H9 (cell line): Measurements from ENCODE around the gene ZNF429. TPM values are rescaled to one million over a fixed set of nuclear protein-coding genes. Genes with fewer than 3 reads are reported as not detected.
A peak's percentile ranks its signal among the peaks of the same experiment; 100 is the strongest.

ENCODE experiments used
- DNase-seq: peaks from one replicate; pipeline ENCODE4 v3.0.0-alpha.2; 2017
- H2AFZ ChIP-seq: one replicate; pipeline ENCODE4 v1.6.1; 2013; ENCODE audit warnings: mild to moderate bottlenecking, low read length, control low read depth, moderate library complexity
- H2AK5ac ChIP-seq: 2 replicates; pipeline ENCODE4 v1.6.1; 2013; ENCODE audit warnings: low read length, control low read depth, mixed read lengths; ENCODE audit not compliant: insufficient read length
- H2BK120ac ChIP-seq: one replicate; pipeline ENCODE4 v1.6.1; 2013; ENCODE audit warnings: low read depth, mild to moderate bottlenecking, low read length, control low read depth, inconsistent platforms; ENCODE audit not compliant: poor library complexity, severe bottlenecking
- H2BK12ac ChIP-seq: 2 replicates; pipeline ENCODE4 v1.6.1; 2013; ENCODE audit warnings: low read length, control low read depth, mixed read lengths, low read depth; ENCODE audit not compliant: insufficient read length
- H2BK15ac ChIP-seq: 2 replicates; pipeline ENCODE4 v1.6.1; 2013; ENCODE audit warnings: low read depth, low read length, control low read depth
- H2BK20ac ChIP-seq: one replicate; pipeline ENCODE4 v1.6.1; 2013; ENCODE audit warnings: low read depth, mild to moderate bottlenecking, low read length, control low read depth, inconsistent platforms; ENCODE audit not compliant: poor library complexity, severe bottlenecking
- H2BK5ac ChIP-seq: 2 replicates; pipeline ENCODE4 v1.6.1; 2013; ENCODE audit warnings: low read length, control low read depth, mixed read lengths; ENCODE audit not compliant: insufficient read length
- H3K14ac ChIP-seq: 2 replicates; pipeline ENCODE4 v1.6.1; 2013; ENCODE audit warnings: low read length, control low read depth; ENCODE audit not compliant: insufficient read depth
- H3K18ac ChIP-seq: 2 replicates; pipeline ENCODE4 v1.6.1; 2013; ENCODE audit warnings: low read depth, mild to moderate bottlenecking, mixed read lengths, low read length, control low read depth; ENCODE audit not compliant: insufficient read length
- H3K23ac ChIP-seq: 2 replicates; pipeline ENCODE4 v1.6.1; 2013; ENCODE audit warnings: low read length, control low read depth, mixed read lengths, low read depth; ENCODE audit not compliant: insufficient read length
- H3K23me2 ChIP-seq: 2 replicates; pipeline ENCODE4 v1.6.1; 2013; ENCODE audit warnings: low read depth, mild to moderate bottlenecking, mixed read lengths, low read length, control low read depth; ENCODE audit not compliant: insufficient read length, poor library complexity, severe bottlenecking
- H3K27ac ChIP-seq: 2 replicates; pipeline ENCODE4 v1.5.1; 2013; ENCODE audit warnings: low read length, control low read depth, mixed read lengths, low read depth; ENCODE audit not compliant: insufficient read length
- H3K27me3 ChIP-seq: 2 replicates; pipeline ENCODE4 v1.6.1; 2013; ENCODE audit warnings: low read length, control low read depth, inconsistent platforms; ENCODE audit not compliant: insufficient read depth
- H3K4ac ChIP-seq: 2 replicates; pipeline ENCODE4 v1.6.1; 2013; ENCODE audit warnings: low read depth, mild to moderate bottlenecking, control low read depth, inconsistent platforms, low read length, moderate library complexity
- H3K4me1 ChIP-seq: 2 replicates; pipeline ENCODE4 v1.6.1; 2013; ENCODE audit warnings: low read length, control low read depth, inconsistent platforms; ENCODE audit not compliant: insufficient read depth
- H3K4me2 ChIP-seq: 2 replicates; pipeline ENCODE4 v1.6.1; 2013; ENCODE audit warnings: low read length, control low read depth, mixed read lengths; ENCODE audit not compliant: insufficient read length, insufficient read depth
- H3K56ac ChIP-seq: 2 replicates; pipeline ENCODE4 v1.6.1; 2013; ENCODE audit warnings: low read depth, mild to moderate bottlenecking, mixed read lengths, low read length, control low read depth; ENCODE audit not compliant: insufficient read length
- H3K79me1 ChIP-seq: 2 replicates; pipeline ENCODE4 v1.6.1; 2013; ENCODE audit warnings: low read depth, mild to moderate bottlenecking, moderate library complexity, low read length, control low read depth, inconsistent platforms; ENCODE audit not compliant: insufficient read depth, poor library complexity, severe bottlenecking
- H3K79me2 ChIP-seq: 2 replicates; pipeline ENCODE4 v1.6.1; 2013; ENCODE audit warnings: low read length, control low read depth, inconsistent platforms; ENCODE audit not compliant: insufficient read depth
- H3K9ac ChIP-seq: 2 replicates; pipeline ENCODE4 v1.6.1; 2013; ENCODE audit warnings: low read length, control low read depth, mixed read lengths; ENCODE audit not compliant: insufficient read length; ENCODE audit errors: extremely low read depth
- H3K9me3 ChIP-seq: one replicate; pipeline ENCODE4 v1.6.1; 2013; ENCODE audit warnings: low read depth, low read length, inconsistent platforms; ENCODE audit not compliant: control insufficient read depth
- H3T11ph ChIP-seq: one replicate; pipeline ENCODE4 v1.6.1; 2013; ENCODE audit warnings: mild to moderate bottlenecking, low read length, control low read depth, inconsistent platforms
- H4K20me1 ChIP-seq: one replicate; pipeline ENCODE4 v1.6.1; 2013; ENCODE audit not compliant: control insufficient read depth, insufficient read length, insufficient read depth
- H4K5ac ChIP-seq: 2 replicates; pipeline ENCODE4 v1.6.1; 2013; ENCODE audit warnings: low read depth, mild to moderate bottlenecking, mixed read lengths, low read length, control low read depth; ENCODE audit not compliant: insufficient read length
- H4K8ac ChIP-seq: replicated peaks from 2 replicates; pipeline ENCODE4 v1.6.1; 2013; ENCODE audit warnings: low read length, control low read depth, mixed read lengths, low read depth; ENCODE audit not compliant: insufficient read length
- H4K91ac ChIP-seq: 2 replicates; pipeline ENCODE4 v1.6.1; 2013; ENCODE audit warnings: low read depth, mild to moderate bottlenecking, moderate library complexity, mixed read lengths, low read length, control low read depth; ENCODE audit not compliant: insufficient read length
- H3K27ac Mint-ChIP-seq, 3 experiments: 2 replicates in 2 of 3; 3 replicates in 1 of 3; pipeline ENCODE4 v1.8.0; 2020 to 2021; ENCODE audit warnings: mixed read lengths in 3 of 3, mild to moderate bottlenecking in 1 of 3, moderate library complexity in 1 of 3
- H3K27me3 Mint-ChIP-seq: 2 replicates; pipeline ENCODE4 v1.8.0; 2021; ENCODE audit warnings: low read depth, mild to moderate bottlenecking, moderate library complexity, mixed read lengths
- H3K36me3 Mint-ChIP-seq, 3 experiments: 2 replicates in 2 of 3; 3 replicates in 1 of 3; pipeline ENCODE4 v1.8.0; 2020 to 2021; ENCODE audit warnings: low read depth in 3 of 3, mixed read lengths in 3 of 3; ENCODE audit not compliant: insufficient read depth in 1 of 3
- H3K4me1 Mint-ChIP-seq, 2 experiments: 2 replicates each; pipeline ENCODE4 v1.8.0; 2020; ENCODE audit warnings: mixed read lengths in 2 of 2
- H3K4me3 Mint-ChIP-seq, 2 experiments: 2 replicates in 1 of 2; 3 replicates in 1 of 2; pipeline ENCODE4 v1.8.0; 2020 to 2021; ENCODE audit warnings: mild to moderate bottlenecking in 2 of 2, mixed read lengths in 2 of 2, moderate library complexity in 1 of 2
- H3K9me3 Mint-ChIP-seq, 2 experiments: 2 replicates in 1 of 2; 3 replicates in 1 of 2; pipeline ENCODE4 v1.8.0; 2020; ENCODE audit warnings: mild to moderate bottlenecking in 2 of 2, mixed read lengths in 2 of 2, moderate library complexity in 1 of 2
- CTCF ChIP-seq: fragments of 200-600 bp; sonication (generic); conservative IDR thresholded peaks from 3 replicates; pipeline ENCODE4 v1.8.0; 2021; ENCODE audit warnings: antibody characterized with exemption, mild to moderate bottlenecking
- WGBS: extraction: QIAGEN DNeasy Blood & Tissue Kit; methylation state at CpG from one replicate; pipeline ENCODE4 v1.1.7; 2013; ENCODE audit warnings: missing lambda C conversion rate, low lambda C conversion rate, mixed read lengths; ENCODE audit not compliant: insufficient read length; ENCODE audit errors: extremely low coverage; 5-methylcytosine and 5-hydroxymethylcytosine counted together
- total RNA-seq: library from RNA; stranded (reverse); gene quantifications from 2 replicates; pipeline ENCODE4 v1.2.1, GENCODE V29; 2021

ZNF429 gene
- total RNA-seq, 1 experiment from 2014 or later: 11.2 TPM

- Histone ChIP-seq H2BK5ac (no peak overlapping the region), H3K56ac (no peak overlapping the region), H2AK5ac (no peak overlapping the region), H3K4ac (no peak overlapping the region), H3K4me2 (peak overlapping the region; percentile 39), H2BK20ac (no peak overlapping the region), H4K91ac (no peak overlapping the region), H3K27me3 (no peaks in the 10 kb centered on the region), H3K27ac (no peak overlapping the region), H3K14ac (peak overlapping the region; percentile 75; the same call in 1 of the 2 replicates), H4K8ac (no peak overlapping the region), H3K18ac (peak overlapping the region; percentile 65), H4K5ac (no peak overlapping the region), H2AFZ (no peak overlapping the region), H4K20me1 (no peaks in the 10 kb centered on the region), H2BK15ac (no peak overlapping the region), H3K9ac (no peak overlapping the region), H3K4me1 (no peaks in the 10 kb centered on the region), H3K23ac (no peak overlapping the region), H3K79me2 (no peaks in the 10 kb centered on the region), H3K23me2 (no peaks in the 10 kb centered on the region), H3K9me3 (peaks cover 15% of the 10 kb centered on the region), H2BK12ac (no peak overlapping the region), H3T11ph (no peak overlapping the region), H2BK120ac (no peak overlapping the region), H3K79me1 (no peaks in the 10 kb centered on the region)
- Mint-ChIP-seq H3K27me3 (peaks cover 22% of the 10 kb centered on the region), H3K9me3 (peaks cover 66 to 75% of the 10 kb centered on the region in 2 experiments), H3K36me3 (peaks cover 0 to 5% (median 4%) of the 10 kb centered on the region in 3 experiments; a peak in 3 of 7 replicates), H3K4me1 (peaks cover 31 to 64% of the 10 kb centered on the region in 2 experiments), H3K27ac (peak overlapping the region in 2 of 3 experiments; percentile 71 to 86; a peak in 4 of 7 replicates), H3K4me3 (peak overlapping the region; percentile 45 to 56; a peak in 4 of 5 replicates)
- TF ChIP-seq CTCF: no peak
- WGBS: no CpG with 5 or more reads among the region's 4 CpGs
- DNase-seq: no peak
Measured at GRCh38 chr19:21604351-21604926, 99.0 kb downstream of the ZNF429 start.

Other genes starting within 250 kb of the ZNF429 start
- 34.2 and 34.4 TPM in 2 replicates for gene ZNF708, start 176.2 kb upstream of the ZNF429 start, total RNA-seq
- gene ZNF738, start 146.6 kb upstream of the ZNF429 start, total RNA-seq: 63.2 and 63.3 TPM in 2 replicates
- gene ZNF493, start 108.5 kb upstream of the ZNF429 start, total RNA-seq: 23.4 and 26.4 TPM in 2 replicates